Hematopoietic multipotent progenitor cell treated with erythropoietin and hydrocortisone succinate and interleukin-3 and kit ligand, for 6 days (in vitro differentiated cells): Measurements from ENCODE around the gene FTCD.
A peak's percentile ranks its signal among the peaks of the same experiment; 100 is the strongest.
"Not testable (repeated sequence)": the region's sequence is repeated elsewhere in the genome, so short reads cannot be mapped to it uniquely, and the experiment has no call there.

Experiments used
- DNase-seq: peaks from one replicate; pipeline ENCODE4 v3.0.0-alpha.2; 2015

Gene FTCD

GRCh38 chr21:46151989-46152926, 3.1 kb downstream of the FTCD start:
- no peak for DNase-seq

DNA sequence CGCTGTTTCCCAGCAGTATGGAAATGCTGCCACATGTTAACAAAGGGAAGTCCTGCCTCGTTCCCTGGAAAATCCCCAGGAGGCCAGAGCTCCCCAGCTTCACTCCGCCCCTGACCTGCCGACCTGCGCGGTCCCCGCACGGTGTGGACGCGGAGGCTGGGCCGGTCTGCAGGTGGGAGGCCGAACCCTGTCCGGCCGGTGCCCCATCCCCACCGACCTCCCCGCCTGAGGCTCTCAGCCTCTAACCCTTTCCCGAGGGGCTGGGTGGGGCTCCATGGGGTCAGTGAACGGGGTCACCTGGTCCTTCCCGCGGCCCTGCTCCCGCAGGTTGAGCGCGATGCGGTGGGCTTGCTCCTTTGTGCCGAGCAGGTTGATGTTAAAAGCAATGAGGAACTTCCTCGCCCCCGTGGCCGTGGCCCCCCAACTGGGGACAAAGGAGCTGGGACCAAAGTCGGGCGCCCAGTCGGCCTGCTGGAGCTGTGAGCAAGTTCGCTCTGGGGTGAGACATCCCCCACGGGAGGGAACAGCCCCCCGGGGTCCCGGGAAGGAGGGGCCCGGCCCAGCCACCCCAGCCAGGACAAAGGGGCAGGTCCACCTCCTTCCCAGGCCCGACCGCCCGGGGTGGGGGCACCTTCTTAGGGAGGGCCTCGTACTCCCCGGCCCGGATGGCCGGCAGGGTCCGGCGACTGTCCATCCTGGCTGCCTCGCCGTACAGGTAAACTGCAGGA, 4.0 kb downstream of the FTCD start:
- no peak for DNase-seq

DNA sequence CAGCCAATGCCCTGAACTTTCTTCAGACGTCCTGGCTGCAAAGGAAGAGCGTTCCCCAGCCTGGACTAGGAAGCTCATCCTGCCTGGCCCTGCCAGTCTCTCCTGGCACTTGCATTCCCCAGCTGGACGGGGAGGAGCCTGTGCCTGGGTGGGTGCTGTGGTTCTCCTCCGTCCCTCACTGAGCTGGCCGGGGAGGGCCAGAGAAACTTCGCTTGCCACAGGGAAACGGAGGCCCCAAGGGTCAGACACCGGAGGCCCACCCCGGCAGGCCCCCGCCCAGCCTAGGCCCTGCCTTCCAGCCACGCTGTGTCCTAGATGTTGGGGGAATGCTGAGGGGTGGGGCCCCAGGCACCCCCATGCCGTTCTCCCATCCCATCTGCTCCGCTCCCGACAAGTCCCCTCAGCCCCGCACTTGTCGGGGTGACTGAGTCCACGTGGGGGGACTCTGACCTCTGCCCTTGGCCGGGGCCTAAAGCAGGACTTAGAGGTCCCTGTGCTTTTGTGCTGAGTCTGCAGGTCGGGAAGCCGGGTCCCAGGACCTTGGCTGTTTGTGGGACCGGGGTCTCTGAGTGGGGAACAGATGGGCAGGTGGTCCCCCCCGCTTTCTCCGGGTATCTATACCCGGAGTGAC, 4.8 kb downstream of the FTCD start:
- DNase-seq, result no peak

GRCh38 chr21:46150073-46150472, 5.3 kb downstream of the FTCD start:
- no peak for DNase-seq

DNA sequence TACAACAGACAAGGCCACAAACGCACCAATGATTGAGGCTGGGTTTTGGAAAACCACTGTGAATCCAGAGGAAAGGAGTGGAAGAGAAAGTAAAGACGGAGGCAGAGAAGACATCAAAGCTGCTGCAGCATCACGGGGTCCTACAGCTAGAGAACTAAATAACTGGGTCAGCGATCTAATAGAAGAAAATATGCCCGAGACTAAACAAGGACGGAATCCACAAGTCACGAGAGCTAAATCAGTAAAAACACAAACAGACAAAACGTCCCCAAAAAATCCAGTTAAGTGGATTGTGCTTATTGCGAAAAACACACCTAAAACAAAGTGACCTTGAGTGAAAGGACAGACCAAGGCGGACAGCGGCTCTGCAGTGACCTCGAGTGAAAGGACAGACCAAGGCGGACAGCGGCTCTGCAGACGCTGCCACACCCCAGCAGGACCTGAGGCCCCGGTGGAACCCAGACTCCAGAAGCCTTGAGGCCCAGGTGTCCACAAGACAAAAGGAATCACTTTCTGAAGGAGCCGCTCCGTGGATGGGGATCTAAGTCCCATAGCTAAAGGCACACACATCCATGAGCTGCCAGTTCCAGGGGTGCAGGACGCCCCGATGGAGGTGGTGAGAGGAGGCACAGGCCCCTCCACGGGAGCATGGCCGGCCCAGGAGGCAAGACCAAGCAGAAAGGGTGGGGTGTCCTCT, 6.0 kb downstream of the FTCD start:
- DNase-seq, result no peak

DNA sequence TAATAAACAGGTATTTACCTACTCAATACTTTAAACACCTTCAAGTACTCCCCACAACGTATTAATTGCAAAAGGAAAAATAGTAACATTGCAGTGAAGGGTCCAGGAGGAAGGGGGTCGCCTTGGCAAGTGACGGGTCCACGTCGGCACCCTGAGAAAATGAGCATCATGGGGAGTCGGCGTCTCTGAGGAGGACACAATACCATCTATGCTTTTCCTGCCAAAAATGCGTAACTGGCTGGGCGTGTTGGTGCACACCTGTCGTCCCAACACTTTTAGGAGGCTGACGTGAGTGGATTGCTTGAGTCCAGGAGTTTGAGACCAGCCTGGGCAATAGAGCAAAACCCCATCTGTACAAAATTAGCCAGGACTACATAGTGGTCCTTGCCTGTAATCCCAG, 7.3 kb downstream of the FTCD start:
- DNase-seq, result no peak

DNA sequence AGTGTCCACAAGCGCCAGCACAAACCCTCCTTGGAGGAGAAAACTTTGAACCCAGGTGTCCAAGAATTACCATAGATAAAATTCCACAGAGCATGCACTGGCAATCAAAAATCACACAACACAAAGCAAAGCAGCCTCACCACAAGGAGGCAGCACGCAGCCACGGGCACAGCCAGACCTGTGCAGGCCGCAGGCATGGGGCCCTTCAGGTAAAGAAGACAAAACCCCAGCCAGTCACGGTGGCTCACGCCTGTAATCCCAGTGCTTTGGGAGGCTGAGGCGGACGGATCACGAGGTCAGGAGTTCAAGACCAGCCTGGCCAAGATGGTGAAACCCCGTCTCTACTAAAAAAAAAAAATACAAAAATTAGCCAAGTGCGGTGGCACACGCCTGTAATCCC, 8.0 kb downstream of the FTCD start:
- peak; percentile 75 for DNase-seq

GRCh38 chr21:46146856-46147255, 8.5 kb downstream of the FTCD start:
- DNase-seq, result no peak

DNA sequence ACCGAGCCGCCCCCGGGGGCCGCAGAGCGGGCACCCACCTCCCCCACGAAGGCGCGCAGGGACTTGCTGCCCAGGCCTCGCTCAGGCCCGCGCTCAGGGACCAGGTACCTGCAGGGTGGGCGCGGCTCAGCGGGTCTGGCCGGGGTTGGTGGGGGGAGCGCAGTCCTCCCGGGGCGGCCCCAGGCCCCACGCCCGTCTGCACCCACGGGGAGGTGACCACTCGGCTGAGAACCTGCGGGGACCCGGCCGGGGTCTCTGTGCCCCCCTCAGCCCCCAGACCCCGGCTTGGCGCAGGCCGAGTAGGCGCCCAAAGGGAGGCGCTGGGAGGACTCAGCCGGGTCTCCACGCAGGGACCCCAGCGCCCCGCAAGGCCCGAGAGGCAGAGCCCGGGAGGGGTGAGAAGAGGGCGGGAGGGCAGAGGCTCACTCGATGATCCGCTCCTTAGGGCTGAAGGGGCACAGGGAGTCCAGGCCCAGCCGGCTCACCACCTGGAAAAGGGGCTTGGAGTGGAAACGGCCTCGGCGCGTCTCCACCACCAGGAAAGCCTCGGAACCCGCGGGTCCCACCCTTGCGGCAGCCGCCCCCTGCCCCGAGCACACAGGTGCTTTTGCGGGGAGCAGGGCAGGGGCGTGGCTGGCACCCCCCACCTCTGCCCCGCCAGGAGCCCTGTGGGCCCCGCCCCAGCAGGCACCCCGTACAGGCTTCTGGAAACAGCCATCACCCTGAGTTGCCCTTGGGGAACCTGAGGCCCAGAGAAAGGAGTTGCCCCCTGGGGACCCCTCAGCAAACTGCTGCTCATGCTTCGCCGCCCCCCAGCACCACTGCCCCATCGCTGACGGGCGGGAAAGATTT, 9.3 kb downstream of the FTCD start:
- DNase-seq, result no peak

DNA sequence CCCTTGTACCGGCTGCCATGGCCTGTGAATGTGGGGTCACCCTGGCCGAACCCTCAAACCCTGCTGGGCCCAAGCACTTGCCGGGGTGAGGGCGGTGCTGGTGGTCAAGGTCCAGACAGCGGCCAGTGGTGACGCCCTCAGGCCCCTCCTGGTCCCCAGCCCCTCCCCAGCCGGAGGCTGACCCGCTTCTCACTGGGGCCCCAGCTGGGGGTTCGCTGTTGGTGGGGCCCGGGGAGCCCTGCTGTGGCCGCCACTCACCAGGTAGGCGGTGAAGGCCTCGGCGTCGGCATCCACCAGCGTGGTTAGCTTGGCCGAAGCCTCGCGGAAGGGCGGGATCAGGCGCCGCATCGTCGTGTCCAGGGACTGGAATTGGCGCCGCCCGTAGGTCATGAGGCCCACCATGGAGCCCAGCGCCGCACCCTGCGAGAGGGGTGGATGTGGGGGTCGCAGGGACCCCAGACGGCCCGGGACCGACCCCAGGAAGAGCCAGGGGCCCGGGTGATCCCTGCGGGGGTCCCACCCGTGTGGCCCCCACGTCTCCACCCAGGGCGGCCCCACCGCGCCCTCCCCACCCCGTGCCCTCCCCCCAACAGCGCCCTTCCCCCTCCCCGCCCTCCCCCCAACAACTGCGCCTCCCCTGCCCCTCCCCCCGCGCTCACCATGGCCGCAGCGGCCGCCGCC, 10.1 kb downstream of the FTCD start:
- DNase-seq, result no peak

DNA sequence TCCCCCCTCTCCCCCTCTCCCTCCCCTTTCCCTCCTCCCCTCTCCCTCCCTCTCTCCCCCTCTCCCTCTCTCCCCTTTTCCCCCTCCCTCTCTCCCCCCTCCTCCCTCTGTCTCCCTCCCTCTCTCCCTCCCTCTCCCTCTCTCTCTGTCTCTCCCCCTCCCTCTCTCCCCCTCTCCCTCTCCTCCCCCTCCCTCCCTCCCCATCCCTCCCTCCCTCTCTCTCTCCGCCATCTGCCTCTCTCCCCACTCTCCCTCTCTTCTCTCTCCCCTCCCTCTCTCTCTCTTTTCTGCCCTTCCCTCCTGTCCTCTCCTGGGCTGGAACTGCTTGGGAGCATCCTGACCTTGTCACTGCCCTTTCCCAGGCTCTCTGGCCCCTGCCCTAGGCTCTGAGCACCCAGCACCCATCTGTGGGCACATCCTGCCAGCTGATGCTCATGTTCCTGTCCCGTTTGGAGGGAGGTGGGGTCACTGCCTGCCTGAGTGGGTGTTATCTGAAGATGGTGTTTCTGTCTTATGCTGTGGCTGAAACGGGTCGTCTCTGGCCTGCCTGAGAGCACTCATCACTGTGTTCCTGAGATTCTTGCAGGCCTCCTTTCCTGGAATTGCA, 10.8 kb downstream of the FTCD start:
- DNase-seq, result peak; percentile 14

- DNase-seq, result no peak
Measured at GRCh38 chr21:46142582-46143473, 12.6 kb downstream of the FTCD start.

DNA sequence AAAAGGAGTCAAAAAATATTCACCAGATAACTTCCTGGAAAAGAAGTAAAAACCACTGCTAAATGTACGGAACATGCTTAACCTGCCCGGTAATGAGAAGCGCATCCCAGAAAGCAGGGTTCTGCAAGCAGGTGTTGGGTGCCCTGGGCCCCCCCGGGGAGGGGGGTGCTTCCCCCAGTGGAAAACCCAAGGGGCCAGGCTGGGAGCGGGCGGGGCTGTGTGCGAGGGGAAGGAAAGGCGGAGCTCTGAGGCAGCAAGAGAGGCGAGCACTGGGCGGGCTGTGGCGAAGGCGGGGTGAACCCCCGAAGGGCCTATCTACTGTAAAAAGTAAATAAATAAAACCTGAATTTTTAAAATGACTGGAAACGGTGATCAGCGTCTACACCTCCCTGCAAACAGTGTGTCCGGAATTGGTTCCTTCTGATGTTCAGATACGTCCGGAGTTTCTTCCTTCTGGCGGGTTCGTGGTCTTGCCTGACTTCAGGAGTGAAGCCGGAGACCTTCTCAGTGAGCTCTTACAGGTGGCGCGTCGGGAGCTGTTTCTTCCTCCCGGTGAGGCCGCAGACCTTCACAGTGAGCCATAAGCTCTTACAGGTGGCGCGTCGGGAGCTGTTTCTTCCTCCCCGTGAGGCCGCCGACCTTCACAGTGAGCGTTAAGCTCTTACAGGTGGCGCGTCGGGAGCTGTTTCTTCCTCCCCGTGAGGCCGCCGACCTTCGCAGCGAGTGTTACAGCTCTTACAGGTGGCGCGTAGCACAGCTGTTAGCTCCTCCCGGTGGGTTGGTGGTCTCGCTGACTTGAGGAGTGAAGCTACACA, 13.4 kb downstream of the FTCD start:
- DNase-seq, result no peak

- not testable (repeated sequence) for DNase-seq
Measured at GRCh38 chr21:46140352-46141003, 14.9 kb downstream of the FTCD start.

GRCh38 chr21:46139686-46140085, 15.7 kb downstream of the FTCD start:
- DNase-seq, result no peak

DNA sequence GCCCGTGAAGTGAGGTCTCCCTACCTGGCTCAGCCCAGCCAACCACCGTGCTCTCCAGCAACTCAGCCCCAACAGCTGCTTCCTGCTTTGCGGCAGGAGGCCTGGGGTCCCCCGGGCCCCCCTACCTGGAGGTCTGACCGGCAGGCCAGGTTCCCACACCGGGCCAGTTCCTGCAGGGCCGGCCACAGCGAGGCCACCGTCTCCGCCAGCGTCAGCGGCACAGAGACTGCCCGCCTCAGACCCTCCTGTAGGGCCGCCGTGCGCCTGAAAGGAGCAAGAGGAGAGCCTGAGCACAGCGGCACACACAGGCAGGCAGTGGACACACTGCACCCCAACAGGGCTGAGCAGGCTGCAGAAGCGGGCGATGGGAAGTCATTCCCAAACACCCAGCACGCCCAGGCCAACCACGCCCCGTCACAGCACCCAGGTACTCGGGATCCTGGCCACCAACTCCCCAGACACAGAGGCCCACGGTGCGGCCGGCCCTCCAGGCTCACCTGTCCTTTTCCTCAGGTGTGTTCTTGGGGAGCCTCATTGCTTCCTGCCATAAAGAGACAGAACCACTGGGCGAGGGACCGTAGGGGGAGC, 16.9 kb downstream of the FTCD start:
- no peak for DNase-seq

DNA sequence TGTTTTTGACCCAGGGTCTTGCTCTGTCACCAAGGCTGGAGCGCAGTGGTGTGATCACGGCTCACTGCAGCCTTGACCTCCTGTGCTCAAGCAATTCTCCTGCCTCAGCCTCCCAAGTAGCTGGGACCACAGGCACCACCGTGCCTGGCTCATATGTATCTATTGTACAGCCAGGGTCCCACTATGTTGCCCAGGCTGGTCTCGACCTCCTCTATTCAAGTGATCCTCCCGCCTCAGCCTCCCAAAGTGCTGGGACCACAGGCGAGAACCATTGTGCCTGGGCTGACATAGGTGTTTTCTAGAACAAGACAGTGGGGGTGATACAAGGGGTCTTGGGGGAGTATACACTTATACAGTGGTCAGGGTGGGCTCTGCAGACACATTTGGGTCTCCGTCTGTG, 17.5 kb downstream of the FTCD start:
- no peak for DNase-seq

DNA sequence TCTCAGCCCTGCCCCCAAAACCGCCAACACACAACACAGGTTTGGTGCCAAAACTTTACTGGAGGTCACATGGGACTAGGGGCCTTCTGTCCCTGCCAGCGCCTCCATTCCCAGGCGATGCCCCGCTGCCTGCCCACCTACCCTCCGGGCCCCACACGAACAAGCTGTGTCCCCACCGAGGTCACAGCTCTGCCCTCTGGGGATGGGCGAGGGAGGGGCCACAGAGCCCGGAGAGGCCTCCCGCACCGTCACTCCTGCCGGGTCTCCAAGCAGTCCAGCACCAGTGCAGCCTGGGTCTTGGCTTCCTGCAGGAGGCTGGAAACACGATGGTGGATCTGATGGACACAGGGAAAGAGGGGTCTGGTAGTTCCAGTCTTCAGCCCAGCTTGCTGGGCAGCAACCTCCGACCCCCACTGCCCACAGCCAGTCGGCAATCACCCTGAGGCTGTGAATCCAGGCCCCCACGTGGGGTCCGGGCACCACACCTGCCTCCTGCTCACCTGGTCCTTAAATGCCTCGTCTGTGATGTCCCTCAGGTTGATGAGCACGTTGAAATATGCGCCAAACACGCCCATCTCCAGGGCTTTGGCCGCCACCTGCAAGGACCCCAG, 18.5 kb downstream of the FTCD start:
- DNase-seq, result no peak
